NCI-H526 treated with DMSO at 0.1 percent for 48 hours (cell line): Measurements from ENCODE around the gene LYPD8.

ENCODE experiments used
- DNase-seq: peaks from one replicate; lab custom pipeline; 2025; lab: John Stamatoyannopoulos, UW

The LYPD8 gene

GRCh38 chr1:248757784-248758195 lies 2.2 kb upstream of the LYPD8 start:
- DNase-seq, result no peak

DNA sequence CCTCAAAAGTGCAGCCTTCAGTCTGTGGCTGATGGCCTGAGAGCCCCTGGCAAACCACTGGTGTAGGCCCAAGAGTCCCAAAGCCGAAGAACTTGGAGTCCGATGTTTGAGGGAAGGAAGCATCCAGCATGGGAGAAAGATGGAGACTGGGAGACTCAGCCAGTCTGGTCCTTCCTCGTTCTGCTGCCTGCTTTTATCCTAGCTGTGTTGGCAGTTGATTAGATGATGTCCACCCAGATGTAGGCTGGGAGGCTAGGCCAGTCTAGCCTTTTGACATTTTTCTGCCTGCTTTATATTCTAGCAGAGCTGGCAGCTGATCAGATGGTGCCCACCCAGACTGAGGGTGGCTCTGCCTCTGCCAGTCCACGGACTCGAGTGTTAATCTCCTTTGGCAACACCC lies 1.1 kb upstream of the LYPD8 start:
- DNase-seq, result no peak

DNA sequence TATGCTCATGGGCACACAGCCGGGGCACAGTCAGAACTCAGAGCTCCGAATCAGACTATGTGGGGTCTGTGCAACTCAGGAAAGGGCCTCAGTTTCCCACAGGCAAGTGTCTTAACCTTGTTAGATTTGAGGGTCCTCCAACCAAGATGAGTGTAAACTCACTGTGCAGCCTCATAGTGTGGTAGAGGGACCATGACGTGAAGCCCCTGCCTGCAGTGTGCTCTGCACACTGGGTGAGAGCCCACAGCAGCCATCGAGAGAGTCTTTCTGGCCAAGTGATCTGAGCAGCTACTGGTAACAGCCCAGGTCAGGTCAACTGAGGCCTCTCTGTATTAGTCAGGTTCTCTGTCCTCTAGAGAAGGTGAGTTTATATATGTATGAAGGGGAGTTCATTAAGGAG lies 592 bp upstream of the LYPD8 start:
- no peak for DNase-seq

DNA sequence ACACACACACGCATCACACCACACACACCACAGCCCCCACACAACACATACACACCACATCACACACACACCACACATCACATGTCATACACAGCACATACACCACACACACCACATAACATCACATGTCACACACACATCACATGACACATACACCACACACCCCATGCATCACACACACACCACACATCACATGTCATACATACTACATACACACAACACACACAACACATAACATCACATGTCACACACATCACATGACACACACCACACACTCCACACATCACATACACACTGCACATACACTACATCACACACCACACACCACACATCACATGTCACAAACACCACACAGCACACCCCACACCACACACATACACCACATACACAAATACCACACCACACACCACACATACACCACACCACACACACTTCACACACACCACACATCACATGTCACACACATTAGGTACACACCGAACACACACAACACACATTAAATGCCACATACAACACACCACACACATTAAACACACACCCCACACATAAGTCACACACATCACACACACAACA lies 1.8 kb downstream of the LYPD8 start:
- no peak for DNase-seq

GRCh38 chr1:248753029-248753594 lies 2.4 kb downstream of the LYPD8 start:
- DNase-seq, result no peak

- no peak for DNase-seq
These were observed 3.2 kb downstream of the LYPD8 start for GRCh38 chr1:248752161-248753028.

DNA sequence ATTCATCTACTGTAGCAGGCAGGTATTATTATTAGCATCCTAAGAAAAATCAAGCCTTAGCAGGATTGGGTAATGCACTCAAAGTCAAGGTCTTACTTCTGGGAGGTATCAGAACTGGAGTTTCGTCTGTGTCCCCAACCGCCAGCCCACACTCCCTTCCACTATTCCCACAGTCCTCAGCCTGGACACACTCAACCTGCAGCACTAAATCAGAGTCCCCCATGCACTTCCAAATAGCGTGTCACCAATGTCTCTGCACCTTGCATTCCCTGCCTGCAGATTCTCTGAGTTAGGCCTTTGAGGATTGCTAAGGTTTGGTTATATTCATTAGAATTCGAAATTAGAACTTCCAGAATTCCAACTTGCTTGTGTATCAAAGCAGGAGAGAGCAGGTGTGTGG lies 3.9 kb downstream of the LYPD8 start:
- no peak for DNase-seq

DNA sequence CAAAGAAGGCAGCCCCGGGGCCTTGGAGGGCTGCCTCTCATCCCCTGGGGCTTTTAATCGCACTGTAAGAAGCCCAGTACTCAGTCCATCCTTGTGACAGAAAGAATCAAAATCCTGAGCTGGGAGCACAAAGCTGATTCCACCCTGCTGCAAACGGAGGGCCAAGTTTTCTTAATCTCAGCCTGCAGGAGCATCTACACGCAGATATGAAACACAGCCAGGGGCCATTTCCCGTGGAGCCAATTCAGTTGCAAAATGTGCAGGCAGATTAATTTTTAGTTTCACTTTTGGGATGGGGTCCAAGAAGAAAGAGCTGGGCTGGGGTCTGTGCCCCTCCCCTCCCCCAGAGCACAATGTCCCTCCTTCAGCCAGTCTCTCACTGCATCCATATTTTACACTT lies 4.4 kb downstream of the LYPD8 start:
- no peak for DNase-seq

DNA sequence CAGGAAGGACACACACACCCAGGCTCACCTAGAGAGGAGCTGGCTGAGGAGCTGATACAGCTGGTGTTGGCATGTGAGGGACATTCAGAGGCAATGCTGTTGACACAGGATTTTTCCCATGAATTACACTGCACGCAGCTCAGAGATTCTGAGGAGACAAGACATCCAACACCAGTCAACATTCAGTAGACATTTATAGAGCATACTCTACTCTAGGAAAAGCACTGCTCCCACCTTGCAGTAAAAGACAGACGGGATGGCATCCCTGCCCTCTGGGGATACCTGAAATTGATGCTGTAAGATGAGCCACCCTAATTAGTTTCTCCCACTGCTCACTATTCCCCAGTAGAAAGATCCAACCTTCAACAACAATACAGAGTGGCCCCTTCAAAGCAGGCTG lies 5.1 kb downstream of the LYPD8 start:
- DNase-seq, result no peak

DNA sequence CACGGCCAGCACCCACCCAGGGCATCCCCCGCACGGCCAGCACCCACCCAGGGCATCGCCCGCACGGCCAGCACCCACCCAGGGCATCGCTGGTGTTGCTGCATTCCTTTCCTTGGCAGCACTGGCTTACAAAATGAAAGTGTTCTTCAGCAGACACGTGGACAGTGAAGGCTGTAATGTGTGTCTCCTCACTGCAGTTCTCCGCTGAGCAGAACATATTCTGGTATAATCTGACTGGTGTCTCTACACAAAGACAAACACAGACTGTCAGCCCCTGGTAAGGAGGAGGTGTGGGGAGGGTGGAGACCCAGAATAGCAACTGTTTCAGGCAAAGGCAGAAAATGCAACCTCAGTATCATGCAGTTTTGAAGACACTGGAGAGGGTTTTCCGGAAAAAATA lies 7.3 kb downstream of the LYPD8 start:
- no peak for DNase-seq

- DNase-seq, result no peak
These were observed 14.7 kb downstream of the LYPD8 start for GRCh38 chr1:248740876-248741275.

- DNase-seq, result no peak
These were observed 15.9 kb downstream of the LYPD8 start for GRCh38 chr1:248739572-248740205.

- DNase-seq, result no peak
These were observed 18.1 kb downstream of the LYPD8 start for GRCh38 chr1:248737457-248737856.

DNA sequence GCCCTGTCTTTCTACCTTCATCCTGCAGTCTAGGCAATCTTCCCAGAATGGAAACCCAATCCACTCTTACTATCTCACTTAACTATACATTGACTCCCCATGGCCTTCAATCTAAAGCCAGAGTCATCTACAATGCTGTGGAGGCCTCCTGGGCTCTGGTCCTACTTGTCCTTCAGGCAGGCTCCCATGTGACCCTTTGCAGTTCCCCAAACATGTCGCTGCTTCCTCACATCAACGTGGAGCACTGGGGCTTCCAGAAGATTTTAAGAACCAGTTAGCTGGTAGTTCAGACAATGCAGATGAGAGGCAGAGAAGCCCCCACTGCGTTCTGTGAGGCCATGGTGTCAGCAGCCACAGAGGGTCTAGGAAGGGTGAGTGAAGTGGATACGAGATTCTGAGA lies 18.6 kb downstream of the LYPD8 start:
- no peak for DNase-seq

DNA sequence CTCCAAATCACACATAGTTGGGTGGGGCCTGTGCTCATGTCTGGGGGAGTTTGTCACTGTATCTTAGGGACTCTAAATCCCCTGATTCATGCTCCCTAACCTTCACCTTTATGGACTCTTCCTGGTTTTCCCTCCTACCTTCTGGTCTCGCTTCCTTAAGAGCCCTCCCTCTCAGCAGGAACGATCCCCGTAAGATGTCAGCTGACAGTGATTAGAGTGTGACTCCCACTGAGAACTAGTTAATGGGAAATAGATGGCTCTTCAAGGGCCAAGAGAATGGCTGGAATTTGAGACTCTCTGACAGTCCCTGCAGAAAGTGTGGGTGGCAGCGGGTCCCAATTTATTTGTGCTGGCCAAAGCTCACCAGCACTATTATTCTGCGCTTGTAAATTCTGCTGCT lies 22.0 kb downstream of the LYPD8 start:
- no peak for DNase-seq

DNA sequence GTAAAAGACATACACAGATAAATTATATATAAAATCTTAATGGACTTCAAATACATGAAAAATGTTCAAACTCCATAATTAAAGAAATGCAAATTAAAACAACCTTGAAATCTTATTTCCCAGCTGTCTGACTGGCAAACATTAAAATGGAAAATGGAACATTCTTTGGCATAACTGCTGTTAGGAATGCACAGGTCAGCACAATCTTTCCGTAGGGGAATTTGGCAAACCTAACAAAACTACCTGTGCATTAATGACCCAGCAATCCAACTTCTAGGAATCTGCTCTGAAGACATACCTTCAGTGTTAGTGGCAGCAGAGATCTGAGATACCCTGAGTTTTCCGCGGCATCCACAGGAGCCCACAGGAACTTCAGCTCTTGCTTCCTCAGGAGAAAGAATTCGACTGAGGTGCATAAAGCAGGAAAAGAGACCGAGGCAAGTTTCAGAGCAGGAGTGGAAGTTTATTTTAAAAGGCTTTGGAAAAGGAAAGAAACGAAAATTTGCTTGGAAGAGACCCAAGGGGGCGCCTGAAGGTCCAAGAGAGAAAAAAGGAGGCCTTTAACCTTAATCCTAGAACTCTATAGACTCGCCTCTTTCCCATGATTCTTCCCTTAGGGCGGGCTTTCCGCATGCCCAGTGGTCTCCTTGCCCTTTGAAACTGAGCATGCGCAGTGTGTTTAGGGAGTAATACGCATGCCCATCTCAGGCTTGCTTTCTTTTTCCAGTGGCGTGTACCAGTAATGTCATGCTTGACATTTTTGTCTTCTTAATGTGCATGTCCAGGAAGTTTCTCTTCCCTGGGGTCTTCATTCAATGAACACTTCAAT lies 24.8 kb downstream of the LYPD8 start:
- no peak for DNase-seq

DNA sequence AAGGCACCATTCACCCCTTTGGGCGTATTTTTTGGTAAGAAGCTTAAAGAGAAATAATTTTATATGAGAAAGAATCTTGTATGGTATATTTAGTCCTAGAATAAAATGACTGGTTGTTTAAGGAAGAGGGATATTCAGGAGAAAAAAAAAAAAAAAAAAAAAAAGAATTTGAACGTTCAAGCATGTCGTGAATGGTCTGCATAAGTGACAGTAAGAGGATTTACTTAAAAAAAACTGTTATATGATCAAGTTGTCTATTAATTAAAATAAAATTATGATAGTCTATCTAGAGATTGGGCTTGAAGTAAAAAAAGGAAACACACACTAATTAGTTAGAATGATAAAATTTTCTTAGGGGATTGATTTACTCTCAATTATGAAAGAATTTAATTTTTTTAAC lies 41.3 kb downstream of the LYPD8 start:
- no peak for DNase-seq

GRCh38 chr1:248710305-248710900 lies 45.2 kb downstream of the LYPD8 start:
- DNase-seq, result no peak

DNA sequence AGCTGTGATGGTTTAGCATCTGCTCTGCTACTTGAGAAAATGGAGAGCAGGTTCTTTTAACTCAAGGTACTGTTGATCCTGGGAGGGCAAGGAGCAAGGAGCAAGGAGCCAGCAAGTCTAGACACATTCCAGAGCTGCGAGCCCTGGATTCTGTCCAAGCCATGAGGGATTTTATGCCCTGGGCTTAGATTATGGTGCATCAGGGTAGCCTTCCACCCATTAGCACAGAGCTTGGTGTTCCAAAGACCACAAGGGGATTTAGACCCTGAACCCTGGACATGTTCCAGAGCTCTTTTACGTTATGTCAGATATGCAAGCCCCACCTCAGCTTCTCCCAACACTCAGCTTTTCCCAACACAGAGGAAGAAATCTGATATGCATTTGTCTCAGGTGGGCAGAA lies 51.0 kb downstream of the LYPD8 start:
- no peak for DNase-seq

GRCh38 chr1:248703674-248704073 lies 51.9 kb downstream of the LYPD8 start:
- DNase-seq, result no peak

GRCh38 chr1:248702714-248703113 lies 52.8 kb downstream of the LYPD8 start, which contains the start of gene OR14I1:
Gene OR14I1, minus strand, starts transcription at chr1:248702766.
- DNase-seq, result no peak

GRCh38 chr1:248699099-248699498 lies 56.5 kb downstream of the LYPD8 start:
- DNase-seq, result no peak
